Endothelial cell of hepatic sinusoid (primary cell): ENCODE results near the gene ABI3BP.

Source experiments
- in situ Hi-C: cut with HindIII; loops from 2 replicates; pipeline ENCODE4 v1.10.0; 2017; ENCODE audit warnings: low sequenced_read_pairs

The ABI3BP gene

GRCh38 chr3:100780071-100780622 is 213.1 kb downstream of the ABI3BP start:
- in situ Hi-C loops = no loop called here

- in situ Hi-C loops = no loop called here
These were observed 213.7 kb downstream of the ABI3BP start for GRCh38 chr3:100779480-100779879.

- in situ Hi-C loops = no loop called here
These were observed 215.9 kb downstream of the ABI3BP start for GRCh38 chr3:100777271-100777670.

- in situ Hi-C loops = no loop called here
These were observed 216.5 kb downstream of the ABI3BP start for GRCh38 chr3:100776746-100777145.

- in situ Hi-C loops = no loop called here
These were observed 217.0 kb downstream of the ABI3BP start for GRCh38 chr3:100776097-100776729.

- in situ Hi-C loops = no loop called here
These were observed 217.6 kb downstream of the ABI3BP start for GRCh38 chr3:100775669-100776068.

- in situ Hi-C loops = no loop called here
These were observed 218.0 kb downstream of the ABI3BP start for GRCh38 chr3:100775226-100775625.

- in situ Hi-C loops = no loop called here
These were observed 223.5 kb downstream of the ABI3BP start for GRCh38 chr3:100769693-100770092.

GRCh38 chr3:100766069-100766468 is 227.2 kb downstream of the ABI3BP start:
- in situ Hi-C loops = no loop called here

GRCh38 chr3:100765437-100765975 is 227.7 kb downstream of the ABI3BP start:
- in situ Hi-C loops = no loop called here

GRCh38 chr3:100761951-100762350 is 231.3 kb downstream of the ABI3BP start:
- in situ Hi-C loops = no loop called here

- in situ Hi-C loops = no loop called here
These were observed 231.8 kb downstream of the ABI3BP start for GRCh38 chr3:100761211-100761942.

GRCh38 chr3:100760377-100760776 is 232.8 kb downstream of the ABI3BP start:
- in situ Hi-C loops = no loop called here

GRCh38 chr3:100759950-100760349 is 233.3 kb downstream of the ABI3BP start:
- in situ Hi-C loops = no loop called here

GRCh38 chr3:100759159-100759558 is 234.1 kb downstream of the ABI3BP start:
- in situ Hi-C loops = no loop called here

- in situ Hi-C loops = no loop called here
These were observed 236.8 kb downstream of the ABI3BP start for GRCh38 chr3:100756441-100756840.

- in situ Hi-C loops = no loop called here
These were observed 238.5 kb downstream of the ABI3BP start for GRCh38 chr3:100754563-100755334.

- in situ Hi-C loops = no loop called here
These were observed 239.4 kb downstream of the ABI3BP start for GRCh38 chr3:100753846-100754245.

GRCh38 chr3:100748967-100749366 is 244.3 kb downstream of the ABI3BP start:
- in situ Hi-C loops = no loop called here

GRCh38 chr3:100748220-100748619 is 245.0 kb downstream of the ABI3BP start:
- in situ Hi-C loops = no loop called here

- in situ Hi-C loops = no loop called here
These were observed 247.1 kb downstream of the ABI3BP start for GRCh38 chr3:100746092-100746491.
